Thymus (tissue), 11 donors: Measurements from ENCODE around the gene LRP3. TPM values are rescaled to one million over a fixed set of nuclear protein-coding genes. Genes with fewer than 3 reads are reported as not detected.

Experiments used
- DNase-seq, 9 donors: peaks; one replicate each; pipeline ENCODE4 v3.0.0-alpha.2; 2013; ENCODE audit warnings: low spot score in 9 of 9, low read depth in 6 of 9, missing footprints in 1 of 9
- H3K27ac ChIP-seq, 2 donors: one replicate each; pipeline ENCODE4 v1.5.1; 2013; ENCODE audit warnings: control low read depth in 1 of 2, low read depth in 1 of 2, low read length in 1 of 2, mild to moderate bottlenecking in 1 of 2, moderate library complexity in 1 of 2
- H3K27me3 ChIP-seq, 2 donors: one replicate each; pipeline ENCODE4 v1.5.1; 2013; ENCODE audit warnings: low read length in 1 of 2; ENCODE audit not compliant: control insufficient read depth in 2 of 2, insufficient read depth in 1 of 2
- H3K36me3 ChIP-seq, 2 donors: one replicate each; pipeline ENCODE4 v1.5.1; 2013; ENCODE audit warnings: low read length in 1 of 2, mild to moderate bottlenecking in 1 of 2, moderate library complexity in 1 of 2; ENCODE audit not compliant: control insufficient read depth in 2 of 2, insufficient read depth in 2 of 2
- H3K4me1 ChIP-seq, 2 donors: one replicate each; pipeline ENCODE4 v1.5.1; 2013; ENCODE audit warnings: low read length in 2 of 2; ENCODE audit not compliant: control insufficient read depth in 2 of 2, insufficient read depth in 2 of 2
- H3K4me3 ChIP-seq, 2 donors: one replicate each; pipeline ENCODE4 v1.5.1; 2013; ENCODE audit warnings: low read length in 2 of 2, control low read depth in 1 of 2, mild to moderate bottlenecking in 1 of 2
- H3K9me3 ChIP-seq, 2 donors: one replicate each; pipeline ENCODE4 v1.5.1; 2013; ENCODE audit warnings: low read length in 1 of 2, mild to moderate bottlenecking in 1 of 2; ENCODE audit not compliant: control insufficient read depth in 2 of 2, insufficient read depth in 1 of 2
- WGBS: extraction: QIAGEN DNeasy Blood & Tissue Kit; methylation state at CpG from one replicate; pipeline ENCODE4 v1.1.7; 2013; 5-methylcytosine and 5-hydroxymethylcytosine counted together
- polyA plus RNA-seq: library from polyadenylated mRNA; stranded (reverse); fragments of 200-250 nt; gene quantifications from one replicate; pipeline ENCODE4 v1.2.3, GENCODE V29; 2013
- total RNA-seq: library from RNA; stranded (reverse); fragments of 120-200 nt; gene quantifications from one replicate; pipeline ENCODE4 v1.2.4, GENCODE V29; 2013
- donor health status: healthy.

The LRP3 gene
- total and polyA plus RNA-seq, 2 donors, result 2.6 to 4.0 TPM

- Histone ChIP-seq H3K4me1 (peaks cover 11 to 15% of the 10 kb centered on the region in 2 donors), H3K27ac (no peak overlapping the region), H3K4me3 (no peak overlapping the region), H3K36me3 (no peaks in the 10 kb centered on the region), H3K9me3 (peaks cover 0 to 8% of the 10 kb centered on the region in 2 donors), H3K27me3 (no peaks in the 10 kb centered on the region)
- WGBS, result over 99% methylated on average over 6 of the region's 6 CpGs
- DNase-seq, result no peak
Observed at GRCh38 chr19:33171916-33172359, 22.2 kb upstream of the LRP3 start.

GRCh38 chr19:33174186-33174585, 19.9 kb upstream of the LRP3 start:
- whole genome bisulfite sequencing, result 81% methylated on average over 5 of the region's 5 CpGs
- no peak overlapping the region for H3K4me3 ChIP-seq
- no peak for DNase-seq
- no peak overlapping the region for H3K27ac ChIP-seq
- no peaks in the 10 kb centered on the region for H3K9me3 ChIP-seq
- no peaks in the 10 kb centered on the region for H3K27me3 ChIP-seq
- H3K4me1 ChIP-seq, result peaks cover 11 to 23% of the 10 kb centered on the region in 2 donors
- H3K36me3 ChIP-seq, result no peaks in the 10 kb centered on the region

GRCh38 chr19:33175156-33175782, 18.9 kb upstream of the LRP3 start:
- no peak for DNase-seq
- 98% methylated on average over 10 of the region's 10 CpGs for WGBS
- H3K4me3 ChIP-seq, result peak overlapping the region in 1 of 2 donors; percentile 90
- no peaks in the 10 kb centered on the region for H3K9me3 ChIP-seq
- H3K27ac ChIP-seq, result no peak overlapping the region
- no peaks in the 10 kb centered on the region for H3K36me3 ChIP-seq
- peaks cover 11 to 23% of the 10 kb centered on the region in 2 donors for H3K4me1 ChIP-seq
- H3K27me3 ChIP-seq, result no peaks in the 10 kb centered on the region

- H3K27ac ChIP-seq, result peak overlapping the region; percentile 91 to 95
- H3K4me1 ChIP-seq, result peaks cover 11 to 23% of the 10 kb centered on the region in 2 donors
- whole genome bisulfite sequencing, result 21% methylated on average over 25 of the region's 25 CpGs
- H3K36me3 ChIP-seq, result no peaks in the 10 kb centered on the region
- H3K27me3 ChIP-seq, result no peaks in the 10 kb centered on the region
- H3K4me3 ChIP-seq, result peak overlapping the region; percentile 87 to 90
- H3K9me3 ChIP-seq, result no peaks in the 10 kb centered on the region
- peak in 5 of 9 donors; percentile 6 to 28 (median 18) for DNase-seq
Observed at GRCh38 chr19:33175886-33176669, 18.1 kb upstream of the LRP3 start.

GRCh38 chr19:33176670-33177416, 17.3 kb upstream of the LRP3 start:
- peak; percentile 93 to 98 (median 97) for DNase-seq
- WGBS, result under 1% methylated on average over 65 of the region's 65 CpGs
- H3K27me3 ChIP-seq, result no peaks in the 10 kb centered on the region
- no peaks in the 10 kb centered on the region for H3K9me3 ChIP-seq
- H3K27ac ChIP-seq, result peak overlapping the region; percentile 91 to 96
- no peaks in the 10 kb centered on the region for H3K36me3 ChIP-seq
- peaks cover 11 to 23% of the 10 kb centered on the region in 2 donors for H3K4me1 ChIP-seq
- H3K4me3 ChIP-seq, result peak overlapping the region; percentile 87 to 90

- H3K27me3 ChIP-seq, result no peaks in the 10 kb centered on the region
- peak overlapping the region; percentile 91 to 96 for H3K27ac ChIP-seq
- H3K36me3 ChIP-seq, result no peaks in the 10 kb centered on the region
- H3K4me3 ChIP-seq, result peak overlapping the region; percentile 87 to 90
- under 1% methylated on average over 38 of the region's 38 CpGs for WGBS
- peaks cover 11 to 23% of the 10 kb centered on the region in 2 donors for H3K4me1 ChIP-seq
- no peaks in the 10 kb centered on the region for H3K9me3 ChIP-seq
- DNase-seq, result peak in 7 of 9 donors; percentile 58 to 89 (median 77)
Observed at GRCh38 chr19:33177417-33177979, 16.6 kb upstream of the LRP3 start.

GRCh38 chr19:33186431-33187182, 7.5 kb upstream of the LRP3 start:
- DNase-seq, result peak in 1 of 9 donors; percentile 20
- Histone ChIP-seq H3K4me1 (no peaks in the 10 kb centered on the region), H3K27me3 (peaks cover under 1 to 10% of the 10 kb centered on the region in 2 donors)

GRCh38 chr19:33187183-33187540, 7.0 kb upstream of the LRP3 start:
- Histone ChIP-seq H3K4me1 (no peaks in the 10 kb centered on the region), H3K27ac (no peak overlapping the region), H3K9me3 (no peaks in the 10 kb centered on the region), H3K27me3 (peaks cover 6 to 16% of the 10 kb centered on the region in 2 donors), H3K36me3 (no peaks in the 10 kb centered on the region), H3K4me3 (no peak overlapping the region)
- DNase-seq, result no peak
- WGBS, result 60% methylated on average over 8 of the region's 8 CpGs

More at GRCh38 chr19:33186431-33187182, 7.5 kb upstream of the LRP3 start:
- no peaks in the 10 kb centered on the region for H3K9me3 ChIP-seq
- H3K27ac ChIP-seq, result no peak overlapping the region
- no peaks in the 10 kb centered on the region for H3K36me3 ChIP-seq
- H3K4me3 ChIP-seq, result no peak overlapping the region
- 27% methylated on average over 11 of the region's 11 CpGs for WGBS
